HG03469 (cell line): ENCODE data around the gene LRRC8C.

Experiments used
- ATAC-seq: cut with Tn5 transposase; IDR thresholded peaks from one replicate; pipeline ENCODE4 v1.9.1; 2021; ENCODE audit warnings: mild to moderate bottlenecking, moderate library complexity, moderate number of reproducible peaks; ENCODE audit not compliant: unreplicated experiment

Gene LRRC8C

GRCh38 chr1:89761338-89761737 is 128.4 kb downstream of the LRRC8C start:
- no peak for ATAC-seq

GRCh38 chr1:89761901-89762300 is 129.0 kb downstream of the LRRC8C start:
- ATAC-seq = no peak

- ATAC-seq = no peak
Measured at GRCh38 chr1:89762386-89762778, 129.5 kb downstream of the LRRC8C start.

- ATAC-seq = peak; percentile 94
Measured at GRCh38 chr1:89762779-89763648, 130.1 kb downstream of the LRRC8C start.

- ATAC-seq = no peak
Measured at GRCh38 chr1:89763649-89763986, 130.7 kb downstream of the LRRC8C start.

GRCh38 chr1:89765774-89766173 is 132.9 kb downstream of the LRRC8C start:
- no peak for ATAC-seq

GRCh38 chr1:89767618-89768017 is 134.7 kb downstream of the LRRC8C start:
- ATAC-seq = no peak
